Lung (tissue), 12 donors: Measurements from ENCODE around the gene UBN2. TPM values are rescaled to one million over a fixed set of nuclear protein-coding genes. Genes with fewer than 3 reads are reported as not detected.

Experiments used
- ATAC-seq: fragments of 200-7000 bp; cut with Tn5 transposase; one replicate; pipeline ENCODE4 v1.9.1; 2020; ENCODE audit warnings: moderate number of reproducible peaks; ENCODE audit not compliant: insufficient read depth, low FRiP score
- DNase-seq, 3 donors: peaks; one replicate each; pipeline ENCODE4 v3.0.0-alpha.2; 2013 to 2017
- H3K27ac ChIP-seq, 2 donors: one replicate each; pipeline ENCODE4 v1.5.1; 2013; ENCODE audit warnings: mild to moderate bottlenecking in 2 of 2, moderate library complexity in 2 of 2, control low read depth in 1 of 2, inconsistent platforms in 1 of 2, low read depth in 1 of 2, low read length in 1 of 2
- H3K27me3 ChIP-seq, 3 donors: one replicate each; pipeline ENCODE4 v1.5.1; 2013; ENCODE audit warnings: low read length in 2 of 3; ENCODE audit not compliant: control insufficient read depth in 3 of 3, insufficient read depth in 3 of 3
- H3K36me3 ChIP-seq, 4 donors: one replicate each; pipeline ENCODE4 v1.5.1; 2013; ENCODE audit warnings: low read length in 4 of 4, mild to moderate bottlenecking in 1 of 4, moderate library complexity in 1 of 4; ENCODE audit not compliant: control insufficient read depth in 4 of 4, insufficient read depth in 4 of 4
- H3K4me1 ChIP-seq, 5 donors: one replicate each; pipeline ENCODE4 v1.5.1; 2013; ENCODE audit warnings: low read length in 5 of 5, mild to moderate bottlenecking in 2 of 5, moderate library complexity in 1 of 5; ENCODE audit not compliant: control insufficient read depth in 5 of 5, insufficient read depth in 5 of 5
- H3K4me3 ChIP-seq: one replicate; pipeline ENCODE4 v1.5.1; 2013; ENCODE audit warnings: mild to moderate bottlenecking, control low read depth, moderate library complexity
- H3K9ac ChIP-seq, 2 donors: one replicate each; pipeline ENCODE4 v1.5.1; 2013; ENCODE audit warnings: low read length in 2 of 2, control low read depth in 1 of 2; ENCODE audit not compliant: insufficient read depth in 1 of 2
- H3K9me3 ChIP-seq, 4 donors: one replicate each; pipeline ENCODE4 v1.5.1; 2013; ENCODE audit warnings: low read length in 3 of 4, mild to moderate bottlenecking in 1 of 4, moderate library complexity in 1 of 4; ENCODE audit not compliant: control insufficient read depth in 4 of 4, insufficient read depth in 3 of 4
- WGBS, 2 donors: extraction: QIAGEN DNeasy Blood & Tissue Kit; methylation state at CpG; one replicate each; pipeline ENCODE4 v1.1.7; 2013; 5-methylcytosine and 5-hydroxymethylcytosine counted together
- polyA plus RNA-seq, 2 donors: library from polyadenylated mRNA; stranded (reverse); fragments of 200-250 nt; gene quantifications; one replicate each; pipeline ENCODE4 v1.2.1, GENCODE V29; 2013
- total RNA-seq, 2 donors: library from RNA; depleted of rRNA in 1 of 2; stranded (reverse); fragments of >200 nt in 1 of 2; gene quantifications; one replicate each; pipeline ENCODE4 v1.2.1, GENCODE V29; 2014 to 2021
- TF ChIP-seq, protein P1 (sequence below): IDR thresholded peaks from 2 replicates; pipeline ENCODE4 v1.5.1; 2012; ENCODE audit warnings: mild to moderate bottlenecking; ENCODE audit errors: control extremely low read depth, extremely low read depth
- donor health status: control.
- donor health status: control.
- donor health status: Bipolar disorder and iron deficiency.
- donor health status: healthy.
- donor health status: DM: yes; HTN: yes; CAD: no.

The UBN2 gene
- total and polyA plus RNA-seq, 4 donors: 1.7 to 29.8 (median 9.2) TPM

GRCh38 chr7:139339025-139339424, 108.0 kb downstream of the UBN2 start:
- no peak for DNase-seq
- ATAC-seq: no peak
- Histone ChIP-seq H3K27me3 (peaks cover 0 to 4% (median 0%) of the 10 kb centered on the region in 3 donors), H3K9ac (no peak overlapping the region), H3K4me3 (no peak overlapping the region), H3K4me1 (peaks cover 3 to 14% (median 6%) of the 10 kb centered on the region in 5 donors), H3K27ac (no peak overlapping the region), H3K9me3 (no peaks in the 10 kb centered on the region), H3K36me3 (no peaks in the 10 kb centered on the region)
- 97 to 98% methylated on average over 2 of the region's 2 CpGs for WGBS, 2 donors
- TF ChIP-seq, protein P1, sequence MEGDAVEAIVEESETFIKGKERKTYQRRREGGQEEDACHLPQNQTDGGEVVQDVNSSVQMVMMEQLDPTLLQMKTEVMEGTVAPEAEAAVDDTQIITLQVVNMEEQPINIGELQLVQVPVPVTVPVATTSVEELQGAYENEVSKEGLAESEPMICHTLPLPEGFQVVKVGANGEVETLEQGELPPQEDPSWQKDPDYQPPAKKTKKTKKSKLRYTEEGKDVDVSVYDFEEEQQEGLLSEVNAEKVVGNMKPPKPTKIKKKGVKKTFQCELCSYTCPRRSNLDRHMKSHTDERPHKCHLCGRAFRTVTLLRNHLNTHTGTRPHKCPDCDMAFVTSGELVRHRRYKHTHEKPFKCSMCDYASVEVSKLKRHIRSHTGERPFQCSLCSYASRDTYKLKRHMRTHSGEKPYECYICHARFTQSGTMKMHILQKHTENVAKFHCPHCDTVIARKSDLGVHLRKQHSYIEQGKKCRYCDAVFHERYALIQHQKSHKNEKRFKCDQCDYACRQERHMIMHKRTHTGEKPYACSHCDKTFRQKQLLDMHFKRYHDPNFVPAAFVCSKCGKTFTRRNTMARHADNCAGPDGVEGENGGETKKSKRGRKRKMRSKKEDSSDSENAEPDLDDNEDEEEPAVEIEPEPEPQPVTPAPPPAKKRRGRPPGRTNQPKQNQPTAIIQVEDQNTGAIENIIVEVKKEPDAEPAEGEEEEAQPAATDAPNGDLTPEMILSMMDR: no peak

- DNase-seq (peak in 1 of 3 donors; percentile 19), ATAC-seq (no peak)
- 76 to 85% methylated on average over 13 of the region's 13 CpGs for WGBS, 2 donors
- peak overlapping the region; percentile 85 for H3K4me3 ChIP-seq
- peak overlapping the region; percentile 98 to 100 for H3K27ac ChIP-seq
- H3K9ac ChIP-seq: no peak overlapping the region
- TF ChIP-seq, protein P1: no peak
- peaks cover 3 to 14% (median 6%) of the 10 kb centered on the region in 5 donors for H3K4me1 ChIP-seq
- H3K9me3 ChIP-seq: no peaks in the 10 kb centered on the region
- H3K36me3 ChIP-seq: no peaks in the 10 kb centered on the region
- H3K27me3 ChIP-seq: peaks cover 0 to 4% (median 0%) of the 10 kb centered on the region in 3 donors
These were observed 108.6 kb downstream of the UBN2 start for GRCh38 chr7:139339698-139340036.

- TF ChIP-seq, protein P1: peak; percentile 36
- Histone ChIP-seq H3K36me3 (no peaks in the 10 kb centered on the region), H3K9ac (peak overlapping the region; percentile 98 to 99), H3K4me1 (peaks cover 3 to 14% (median 6%) of the 10 kb centered on the region in 5 donors), H3K27ac (peak overlapping the region; percentile 98 to 100), H3K27me3 (no peaks in the 10 kb centered on the region), H3K9me3 (no peaks in the 10 kb centered on the region), H3K4me3 (peak overlapping the region; percentile 85)
- DNase-seq: peak; percentile 99 to 100 (median 100)
- peak; percentile 90 for ATAC-seq
- 2% methylated on average over 66 of the region's 66 CpGs for WGBS, 2 donors
These were observed 109.2 kb downstream of the UBN2 start for GRCh38 chr7:139340037-139340807.
